ENCODE results near the gene STK32C.

DNA sequence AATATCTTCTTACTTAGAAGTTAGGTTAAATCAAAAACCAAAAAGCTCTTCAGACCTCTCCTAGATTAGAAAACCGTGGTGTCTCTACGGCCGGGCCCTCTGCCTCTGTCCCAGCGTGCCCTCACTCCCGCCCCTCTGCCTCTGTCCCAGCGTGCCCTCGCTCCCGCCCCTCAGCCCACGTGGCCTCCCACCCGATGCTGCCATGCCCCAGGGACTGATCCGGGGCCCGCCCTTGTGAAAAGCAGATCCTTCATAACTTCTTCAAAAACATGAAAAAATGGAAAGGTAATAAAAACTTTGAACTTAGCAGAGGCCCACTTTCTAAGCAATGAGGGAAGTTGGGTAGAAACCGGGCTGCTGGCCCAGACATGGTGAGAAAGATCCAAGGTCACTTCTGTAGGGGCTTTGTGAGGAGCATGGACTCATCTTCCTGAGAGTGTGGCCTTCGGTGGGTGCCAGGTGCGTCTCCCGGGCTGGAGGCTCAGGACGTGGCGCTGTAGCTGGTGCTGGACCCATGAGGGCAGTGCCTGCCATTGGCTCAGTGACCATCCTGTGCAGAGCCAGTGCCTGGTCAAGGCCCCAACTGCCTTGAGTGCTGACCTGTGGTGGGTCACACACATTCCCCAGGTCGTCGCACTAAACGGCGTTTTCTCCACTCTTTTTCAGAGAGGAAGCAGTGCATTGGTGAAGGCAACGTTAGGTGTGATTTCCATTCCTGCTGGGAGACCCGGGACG, 125.9 kb downstream of the STK32C start:
- no peak for TF ChIP-seq GABPA (IDR thresholded peaks at IDR 0.05; ENCODE audit: low read depth)
- no peak for TF ChIP-seq POLR2AphosphoS5 (IDR thresholded peaks at IDR 0.05; ENCODE audit: low read depth)
- TF ChIP-seq, protein P1, sequence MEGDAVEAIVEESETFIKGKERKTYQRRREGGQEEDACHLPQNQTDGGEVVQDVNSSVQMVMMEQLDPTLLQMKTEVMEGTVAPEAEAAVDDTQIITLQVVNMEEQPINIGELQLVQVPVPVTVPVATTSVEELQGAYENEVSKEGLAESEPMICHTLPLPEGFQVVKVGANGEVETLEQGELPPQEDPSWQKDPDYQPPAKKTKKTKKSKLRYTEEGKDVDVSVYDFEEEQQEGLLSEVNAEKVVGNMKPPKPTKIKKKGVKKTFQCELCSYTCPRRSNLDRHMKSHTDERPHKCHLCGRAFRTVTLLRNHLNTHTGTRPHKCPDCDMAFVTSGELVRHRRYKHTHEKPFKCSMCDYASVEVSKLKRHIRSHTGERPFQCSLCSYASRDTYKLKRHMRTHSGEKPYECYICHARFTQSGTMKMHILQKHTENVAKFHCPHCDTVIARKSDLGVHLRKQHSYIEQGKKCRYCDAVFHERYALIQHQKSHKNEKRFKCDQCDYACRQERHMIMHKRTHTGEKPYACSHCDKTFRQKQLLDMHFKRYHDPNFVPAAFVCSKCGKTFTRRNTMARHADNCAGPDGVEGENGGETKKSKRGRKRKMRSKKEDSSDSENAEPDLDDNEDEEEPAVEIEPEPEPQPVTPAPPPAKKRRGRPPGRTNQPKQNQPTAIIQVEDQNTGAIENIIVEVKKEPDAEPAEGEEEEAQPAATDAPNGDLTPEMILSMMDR (IDR thresholded peaks at IDR 0.05; ENCODE audit: insufficient read depth, low read length) = no peak
- no peak for TF ChIP-seq SPI1 (IDR thresholded peaks at IDR 0.05; ENCODE audit: borderline replicate concordance, low read depth)
- TF ChIP-seq, protein P2, sequence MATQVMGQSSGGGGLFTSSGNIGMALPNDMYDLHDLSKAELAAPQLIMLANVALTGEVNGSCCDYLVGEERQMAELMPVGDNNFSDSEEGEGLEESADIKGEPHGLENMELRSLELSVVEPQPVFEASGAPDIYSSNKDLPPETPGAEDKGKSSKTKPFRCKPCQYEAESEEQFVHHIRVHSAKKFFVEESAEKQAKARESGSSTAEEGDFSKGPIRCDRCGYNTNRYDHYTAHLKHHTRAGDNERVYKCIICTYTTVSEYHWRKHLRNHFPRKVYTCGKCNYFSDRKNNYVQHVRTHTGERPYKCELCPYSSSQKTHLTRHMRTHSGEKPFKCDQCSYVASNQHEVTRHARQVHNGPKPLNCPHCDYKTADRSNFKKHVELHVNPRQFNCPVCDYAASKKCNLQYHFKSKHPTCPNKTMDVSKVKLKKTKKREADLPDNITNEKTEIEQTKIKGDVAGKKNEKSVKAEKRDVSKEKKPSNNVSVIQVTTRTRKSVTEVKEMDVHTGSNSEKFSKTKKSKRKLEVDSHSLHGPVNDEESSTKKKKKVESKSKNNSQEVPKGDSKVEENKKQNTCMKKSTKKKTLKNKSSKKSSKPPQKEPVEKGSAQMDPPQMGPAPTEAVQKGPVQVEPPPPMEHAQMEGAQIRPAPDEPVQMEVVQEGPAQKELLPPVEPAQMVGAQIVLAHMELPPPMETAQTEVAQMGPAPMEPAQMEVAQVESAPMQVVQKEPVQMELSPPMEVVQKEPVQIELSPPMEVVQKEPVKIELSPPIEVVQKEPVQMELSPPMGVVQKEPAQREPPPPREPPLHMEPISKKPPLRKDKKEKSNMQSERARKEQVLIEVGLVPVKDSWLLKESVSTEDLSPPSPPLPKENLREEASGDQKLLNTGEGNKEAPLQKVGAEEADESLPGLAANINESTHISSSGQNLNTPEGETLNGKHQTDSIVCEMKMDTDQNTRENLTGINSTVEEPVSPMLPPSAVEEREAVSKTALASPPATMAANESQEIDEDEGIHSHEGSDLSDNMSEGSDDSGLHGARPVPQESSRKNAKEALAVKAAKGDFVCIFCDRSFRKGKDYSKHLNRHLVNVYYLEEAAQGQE (IDR thresholded peaks at IDR 0.05; ENCODE audit: insufficient replicate concordance, low read depth) = no peak
